Natural killer cell (primary cell): ENCODE data around the gene OR2AG1. TPM values are rescaled to one million over a fixed set of nuclear protein-coding genes. Genes with fewer than 3 reads are reported as not detected.

Source experiments
- ATAC-seq, 3 donors: fragments of 150-1000 bp in 2 of 3; fragments of 200-7000 bp in 1 of 3; cut with Tn5 transposase; 1 replicate in 1 of 3; 2 replicates in 2 of 3; pipeline ENCODE4 v1.10.0; 2021; ENCODE audit warnings: mild to moderate bottlenecking in 2 of 3, moderate library complexity in 2 of 3
- DNase-seq, 2 donors: peaks; one replicate each; pipeline versions ENCODE4 v3.0.0 to v3.0.0-alpha.2; 2013 to 2021; ENCODE audit warnings: mixed read lengths in 1 of 2
- H3K27ac ChIP-seq: one replicate; pipeline ENCODE4 v1.5.1; 2013; ENCODE audit warnings: mild to moderate bottlenecking, low read length
- H3K27me3 ChIP-seq: one replicate; pipeline ENCODE4 v1.6.1; 2013; ENCODE audit warnings: low read length; ENCODE audit not compliant: control insufficient read depth, insufficient read depth
- H3K36me3 ChIP-seq: one replicate; pipeline ENCODE4 v1.6.1; 2013; ENCODE audit warnings: low read length; ENCODE audit not compliant: control insufficient read depth, insufficient read depth
- H3K4me1 ChIP-seq: one replicate; pipeline ENCODE4 v1.6.1; 2013; ENCODE audit warnings: low read length; ENCODE audit not compliant: control insufficient read depth, insufficient read depth
- H3K4me3 ChIP-seq: one replicate; pipeline ENCODE4 v1.5.1; 2013; ENCODE audit warnings: low read length
- H3K9me3 ChIP-seq: one replicate; pipeline ENCODE4 v1.6.1; 2013; ENCODE audit warnings: low read length; ENCODE audit not compliant: control insufficient read depth, insufficient read depth
- H3K27ac Mint-ChIP-seq, 2 donors: one replicate each; pipeline ENCODE4 v1.8.0; 2022; ENCODE audit warnings: mild to moderate bottlenecking in 2 of 2, mixed read lengths in 2 of 2, moderate library complexity in 1 of 2
- H3K27me3 Mint-ChIP-seq, 2 donors: one replicate each; pipeline ENCODE4 v1.8.0; 2022; ENCODE audit warnings: low read depth in 2 of 2, mixed read lengths in 2 of 2
- H3K36me3 Mint-ChIP-seq: one replicate; pipeline ENCODE4 v1.8.0; 2022; ENCODE audit warnings: mixed read lengths
- H3K4me1 Mint-ChIP-seq, 2 donors: one replicate each; pipeline ENCODE4 v1.8.0; 2022; ENCODE audit warnings: mixed read lengths in 2 of 2
- H3K4me3 Mint-ChIP-seq: one replicate; pipeline ENCODE4 v1.8.0; 2022; ENCODE audit warnings: mild to moderate bottlenecking, moderate library complexity, mixed read lengths
- H3K9me3 Mint-ChIP-seq, 2 donors: one replicate each; pipeline ENCODE4 v1.8.0; 2022; ENCODE audit warnings: mixed read lengths in 2 of 2
- WGBS: methylation state at CpG from one replicate; pipeline ENCODE4 v1.1.7; 2013; ENCODE audit warnings: missing lambda C conversion rate; ENCODE audit not compliant: insufficient coverage; 5-methylcytosine and 5-hydroxymethylcytosine counted together
- intact Hi-C: fragments of 100-400 bp; cut with micrococcal nuclease; formaldehyde crosslinking; loops from one replicate; pipeline ENCODE4 v1.14.2; 2022
- total RNA-seq, 4 donors: library from RNA; stranded (reverse); fragments of 120-200 nt in 1 of 4; gene quantifications; one replicate each; pipeline versions ENCODE4 v1.2.3 to v1.2.4, GENCODE V29; 2013 to 2022
- TF ChIP-seq, protein P1 (sequence below): fragments of 200-600 bp; IDR thresholded peaks from one replicate; pipeline ENCODE4 v1.8.0; 2022; ENCODE audit warnings: antibody characterized with exemption

Gene OR2AG1
- total RNA-seq, 3 donors from 2014 or later (not counting 1 experiment from before 2014, with no cell fraction given) = not detected

DNA sequence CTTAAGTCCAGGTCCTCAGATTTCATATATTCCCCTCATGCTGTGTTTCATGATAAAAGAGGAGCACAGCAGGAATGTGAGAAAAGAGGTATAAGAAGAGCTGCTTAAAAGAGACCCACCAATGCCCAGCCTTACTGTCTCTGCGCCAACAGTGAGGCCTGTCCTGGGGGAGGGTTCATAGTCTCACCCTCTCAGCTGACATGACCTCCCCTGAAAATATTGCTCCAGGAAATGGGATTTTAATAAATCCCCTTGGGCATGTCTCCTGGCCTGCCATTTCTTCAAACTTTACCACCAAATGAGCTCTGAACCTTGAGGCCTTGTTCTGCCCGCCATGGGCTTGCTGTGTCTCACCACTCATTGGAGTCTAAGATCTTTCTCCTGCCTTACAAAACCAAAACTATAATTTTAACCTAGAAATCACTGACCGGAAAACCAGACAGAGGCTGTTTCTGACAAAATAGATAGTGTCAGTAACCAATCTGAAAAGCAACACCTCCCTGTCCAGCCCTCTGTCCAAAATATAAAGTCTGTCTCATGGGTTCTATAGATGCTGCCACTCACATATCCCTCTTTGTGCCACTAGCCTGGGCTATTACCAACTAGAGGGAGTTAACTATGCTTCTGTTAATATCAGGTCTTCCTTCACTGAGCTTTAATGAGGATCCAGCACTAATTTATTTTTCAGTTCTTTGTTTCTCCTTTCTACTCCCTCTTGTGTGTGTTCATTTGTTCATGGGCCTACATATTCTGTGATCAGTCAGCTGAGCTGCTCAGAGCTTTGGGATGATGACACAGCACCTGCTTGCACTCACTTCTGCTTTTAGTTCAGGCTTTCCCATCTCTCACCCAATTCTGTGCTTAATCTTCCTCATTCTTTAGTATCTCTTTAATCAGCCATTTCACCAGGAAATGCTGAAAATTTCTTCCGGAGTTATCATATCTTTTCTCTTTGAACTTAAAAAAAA lies 10.6 kb upstream of the OR2AG1 start, which contains the start of gene OR2AG2:
TSS of gene OR2AG2 (minus strand) at position 51 of the 968 bp plus-strand sequence. CDS start 3,019 bp downstream, outside the sequence.
- no peak within 1 kb of the TSS for H3K4me3 Mint-ChIP-seq
- Histone ChIP-seq H3K27ac (no peak within 1 kb of the TSS), H3K4me3 (no peak within 1 kb of the TSS), H3K27me3 (no peaks in the 10 kb centered on the region), H3K36me3 (no peaks in the 10 kb centered on the region), H3K4me1 (no peaks in the 10 kb centered on the region), H3K9me3 (no peaks in the 10 kb centered on the region)
- intact Hi-C loops = no loop called here
- no peak for DNase-seq
- WGBS = 87% methylated on average over 3 of the region's 4 CpGs
- H3K27me3 Mint-ChIP-seq = peaks cover 0 to 6% of the 10 kb centered on the region in 2 donors
- no peak for ATAC-seq
- no peaks in the 10 kb centered on the region for H3K4me1 Mint-ChIP-seq
- no peaks in the 10 kb centered on the region for H3K9me3 Mint-ChIP-seq
- TF ChIP-seq, protein P1, sequence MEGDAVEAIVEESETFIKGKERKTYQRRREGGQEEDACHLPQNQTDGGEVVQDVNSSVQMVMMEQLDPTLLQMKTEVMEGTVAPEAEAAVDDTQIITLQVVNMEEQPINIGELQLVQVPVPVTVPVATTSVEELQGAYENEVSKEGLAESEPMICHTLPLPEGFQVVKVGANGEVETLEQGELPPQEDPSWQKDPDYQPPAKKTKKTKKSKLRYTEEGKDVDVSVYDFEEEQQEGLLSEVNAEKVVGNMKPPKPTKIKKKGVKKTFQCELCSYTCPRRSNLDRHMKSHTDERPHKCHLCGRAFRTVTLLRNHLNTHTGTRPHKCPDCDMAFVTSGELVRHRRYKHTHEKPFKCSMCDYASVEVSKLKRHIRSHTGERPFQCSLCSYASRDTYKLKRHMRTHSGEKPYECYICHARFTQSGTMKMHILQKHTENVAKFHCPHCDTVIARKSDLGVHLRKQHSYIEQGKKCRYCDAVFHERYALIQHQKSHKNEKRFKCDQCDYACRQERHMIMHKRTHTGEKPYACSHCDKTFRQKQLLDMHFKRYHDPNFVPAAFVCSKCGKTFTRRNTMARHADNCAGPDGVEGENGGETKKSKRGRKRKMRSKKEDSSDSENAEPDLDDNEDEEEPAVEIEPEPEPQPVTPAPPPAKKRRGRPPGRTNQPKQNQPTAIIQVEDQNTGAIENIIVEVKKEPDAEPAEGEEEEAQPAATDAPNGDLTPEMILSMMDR = no peak
- no peak within 1 kb of the TSS for H3K27ac Mint-ChIP-seq
- H3K36me3 Mint-ChIP-seq = no peaks in the 10 kb centered on the region

DNA sequence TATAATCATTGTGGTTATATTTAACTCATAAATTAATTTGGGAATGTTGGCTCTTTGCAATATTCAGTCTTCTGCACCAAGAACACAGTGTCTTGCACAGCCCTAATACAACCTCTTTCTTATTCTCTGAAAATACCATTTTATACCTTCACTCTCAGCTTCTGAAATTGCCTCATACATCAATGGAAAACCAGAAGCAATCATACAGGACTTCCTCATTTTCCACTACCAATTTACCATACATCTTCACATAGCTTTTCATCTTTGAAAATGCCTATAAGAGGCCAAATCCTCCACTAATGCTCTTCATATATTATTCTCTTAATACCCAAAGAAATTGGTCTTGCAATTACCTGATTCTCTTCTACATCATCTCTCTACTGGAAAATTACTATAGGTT lies 4.3 kb upstream of the OR2AG1 start:
- H3K4me1 ChIP-seq = no peaks in the 10 kb centered on the region
- no peaks in the 10 kb centered on the region for H3K9me3 Mint-ChIP-seq
- H3K27me3 ChIP-seq = peaks cover 2% of the 10 kb centered on the region
- no peak overlapping the region for H3K27ac Mint-ChIP-seq
- H3K4me3 ChIP-seq = no peak overlapping the region
- no peaks in the 10 kb centered on the region for H3K36me3 ChIP-seq
- H3K4me1 Mint-ChIP-seq = no peaks in the 10 kb centered on the region
- no peak for DNase-seq
- H3K9me3 ChIP-seq = no peaks in the 10 kb centered on the region
- TF ChIP-seq, protein P1 = no peak
- H3K27ac ChIP-seq = no peak overlapping the region
- no peaks in the 10 kb centered on the region for H3K36me3 Mint-ChIP-seq
- H3K27me3 Mint-ChIP-seq = peaks cover 0 to 11% of the 10 kb centered on the region in 2 donors
- no peak for ATAC-seq
- H3K4me3 Mint-ChIP-seq = no peak overlapping the region
- intact Hi-C loops = no loop called here

DNA sequence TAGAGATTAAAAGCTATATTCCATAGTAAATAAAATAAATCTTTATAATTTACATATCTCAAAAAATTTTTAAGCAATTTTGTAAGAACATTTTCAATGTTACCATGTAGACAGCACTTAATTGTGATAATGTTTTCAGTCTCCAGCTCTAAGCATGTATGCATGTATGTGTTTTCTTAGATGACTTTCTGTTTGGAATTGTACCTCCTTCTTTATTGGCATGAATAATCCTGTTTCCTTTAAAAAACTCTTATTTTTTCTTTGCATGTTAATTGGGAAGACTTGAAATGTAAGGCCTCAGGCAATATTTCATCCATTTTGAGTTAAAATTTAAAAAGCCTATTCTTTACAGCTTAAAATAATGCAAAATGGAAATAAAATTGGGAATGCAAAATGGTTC lies 2.0 kb upstream of the OR2AG1 start:
- no peak overlapping the region for H3K4me3 ChIP-seq
- Mint-ChIP-seq H3K9me3 (no peaks in the 10 kb centered on the region), H3K4me1 (no peaks in the 10 kb centered on the region), H3K4me3 (no peak overlapping the region), H3K36me3 (no peaks in the 10 kb centered on the region), H3K27me3 (peaks cover 10 to 12% of the 10 kb centered on the region in 2 donors), H3K27ac (no peak overlapping the region)
- H3K36me3 ChIP-seq = no peaks in the 10 kb centered on the region
- TF ChIP-seq, protein P1 = no peak
- intact Hi-C loops = no loop called here
- H3K27me3 ChIP-seq = peaks cover 2% of the 10 kb centered on the region
- H3K9me3 ChIP-seq = no peaks in the 10 kb centered on the region
- H3K27ac ChIP-seq = no peak overlapping the region
- ATAC-seq = no peak
- DNase-seq = no peak
- H3K4me1 ChIP-seq = no peaks in the 10 kb centered on the region
